SK-N-SH (cell line): ENCODE data around the gene CLRN2.

Experiments used
- EP300 ChIP-seq, 2 experiments: IDR thresholded peaks; 2 replicates each; pipeline versions ENCODE4 v1.4.0 to v1.6.1; 2012; ENCODE audit warnings: borderline replicate concordance in 1 of 2, low read depth in 1 of 2, low read length in 1 of 2
- EZH2phosphoT487 ChIP-seq: fragments of 200-600 bp; sonication (generic); IDR thresholded peaks from 2 replicates; pipeline ENCODE4 v1.6.1; 2017; ENCODE audit warnings: low read depth, mixed run types, mild to moderate bottlenecking, antibody characterized with exemption, moderate library complexity, borderline replicate concordance
- FOXM1 ChIP-seq: IDR thresholded peaks from 2 replicates; pipeline ENCODE4 v1.4.0; 2012; ENCODE audit warnings: low read depth, mild to moderate bottlenecking
- JUND ChIP-seq: IDR thresholded peaks from 2 replicates; pipeline ENCODE4 v1.4.0; 2012
- MXI1 ChIP-seq: IDR thresholded peaks from 2 replicates; pipeline ENCODE4 v1.6.1; 2012; ENCODE audit warnings: mild to moderate bottlenecking, low read depth, low read length, improper control_type of control experiment
- NRF1 ChIP-seq: IDR thresholded peaks from 2 replicates; pipeline ENCODE4 v1.6.1; 2012; ENCODE audit warnings: low read depth, mild to moderate bottlenecking, low read length
- POLR2AphosphoS5 ChIP-seq: IDR thresholded peaks from 2 replicates; pipeline ENCODE4 v1.6.1; 2012; ENCODE audit warnings: low read depth, low read length
- RAD21 ChIP-seq: IDR thresholded peaks from 2 replicates; pipeline ENCODE4 v1.6.1; 2012; ENCODE audit warnings: mild to moderate bottlenecking, low read length
- RCOR1 ChIP-seq: fragments of 150-350 bp; IDR thresholded peaks from 2 replicates; pipeline ENCODE4 v1.6.1; 2017; ENCODE audit warnings: antibody characterized with exemption, low read length
- REST ChIP-seq: IDR thresholded peaks from 2 replicates; pipeline ENCODE4 v1.6.1; 2012; ENCODE audit warnings: mild to moderate bottlenecking, low read depth, low read length, moderate library complexity
- TEAD4 ChIP-seq: IDR thresholded peaks from 2 replicates; pipeline ENCODE4 v1.4.0; 2012; ENCODE audit warnings: mild to moderate bottlenecking, borderline replicate concordance; ENCODE audit not compliant: insufficient read depth
- TF ChIP-seq, protein P1 (sequence below): fragments of 200-600 bp; sonication (generic); IDR thresholded peaks from 2 replicates; pipeline ENCODE4 v1.6.1; 2017; ENCODE audit warnings: antibody characterized with exemption, mild to moderate bottlenecking, moderate library complexity
- TF ChIP-seq, protein P2 (sequence below): IDR thresholded peaks from 2 replicates; pipeline ENCODE4; 2012

- TF ChIP-seq, protein P1, sequence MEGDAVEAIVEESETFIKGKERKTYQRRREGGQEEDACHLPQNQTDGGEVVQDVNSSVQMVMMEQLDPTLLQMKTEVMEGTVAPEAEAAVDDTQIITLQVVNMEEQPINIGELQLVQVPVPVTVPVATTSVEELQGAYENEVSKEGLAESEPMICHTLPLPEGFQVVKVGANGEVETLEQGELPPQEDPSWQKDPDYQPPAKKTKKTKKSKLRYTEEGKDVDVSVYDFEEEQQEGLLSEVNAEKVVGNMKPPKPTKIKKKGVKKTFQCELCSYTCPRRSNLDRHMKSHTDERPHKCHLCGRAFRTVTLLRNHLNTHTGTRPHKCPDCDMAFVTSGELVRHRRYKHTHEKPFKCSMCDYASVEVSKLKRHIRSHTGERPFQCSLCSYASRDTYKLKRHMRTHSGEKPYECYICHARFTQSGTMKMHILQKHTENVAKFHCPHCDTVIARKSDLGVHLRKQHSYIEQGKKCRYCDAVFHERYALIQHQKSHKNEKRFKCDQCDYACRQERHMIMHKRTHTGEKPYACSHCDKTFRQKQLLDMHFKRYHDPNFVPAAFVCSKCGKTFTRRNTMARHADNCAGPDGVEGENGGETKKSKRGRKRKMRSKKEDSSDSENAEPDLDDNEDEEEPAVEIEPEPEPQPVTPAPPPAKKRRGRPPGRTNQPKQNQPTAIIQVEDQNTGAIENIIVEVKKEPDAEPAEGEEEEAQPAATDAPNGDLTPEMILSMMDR, result no peak
- TF ChIP-seq EZH2phosphoT487 (no peak), RCOR1 (no peak), MXI1 (no peak), EP300 (IDR thresholded peaks at IDR 0.05; ENCODE audit: borderline replicate concordance in 1 of 2, low read depth in 1 of 2, low read length in 1 of 2) (no peak), TEAD4 (no peak), POLR2AphosphoS5 (no peak), NRF1 (no peak), RAD21 (no peak), REST (no peak), FOXM1 (no peak), JUND (no peak)
- TF ChIP-seq, protein P2, sequence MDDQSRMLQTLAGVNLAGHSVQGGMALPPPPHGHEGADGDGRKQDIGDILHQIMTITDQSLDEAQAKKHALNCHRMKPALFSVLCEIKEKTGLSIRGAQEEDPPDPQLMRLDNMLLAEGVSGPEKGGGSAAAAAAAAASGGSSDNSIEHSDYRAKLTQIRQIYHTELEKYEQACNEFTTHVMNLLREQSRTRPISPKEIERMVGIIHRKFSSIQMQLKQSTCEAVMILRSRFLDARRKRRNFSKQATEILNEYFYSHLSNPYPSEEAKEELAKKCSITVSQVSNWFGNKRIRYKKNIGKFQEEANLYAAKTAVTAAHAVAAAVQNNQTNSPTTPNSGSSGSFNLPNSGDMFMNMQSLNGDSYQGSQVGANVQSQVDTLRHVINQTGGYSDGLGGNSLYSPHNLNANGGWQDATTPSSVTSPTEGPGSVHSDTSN, result no peak
Observed at GRCh38 chr4:17500574-17500973, 14.4 kb upstream of the CLRN2 start.
